BJ (cell line): ENCODE data around the gene ME1. TPM values are rescaled to one million over a fixed set of nuclear protein-coding genes. Genes with fewer than 3 reads are reported as not detected.
A peak's percentile ranks its signal among the peaks of the same experiment; 100 is the strongest.

Experiments used
- CTCF ChIA-PET: fragments of 350-600 bp; formaldehyde crosslinking; extraction: SDS; loops from one replicate; lab custom pipeline; 2021; ENCODE audit warnings: antibody characterized with exemption, inconsistent platforms; lab: Yijun Ruan, JAX
- POLR2A ChIA-PET: fragments of 300-600 bp; sonication (Branson Sonifier 250); formaldehyde crosslinking; extraction: SDS; loops from one replicate; lab custom pipeline; 2021; ENCODE audit warnings: antibody characterized with exemption; lab: Charles Lee
- DNase-seq: peaks from one replicate; pipeline ENCODE4 v3.0.0-alpha.2; 2011; ENCODE audit warnings: low read depth
- H3K27me3 ChIP-seq: 2 replicates; pipeline ENCODE4 v1.6.0; 2011; ENCODE audit warnings: low read length; ENCODE audit not compliant: control insufficient read depth, insufficient read depth
- H3K36me3 ChIP-seq: 2 replicates; pipeline ENCODE4 v1.5.1; 2011; ENCODE audit warnings: low read length; ENCODE audit not compliant: control insufficient read depth, insufficient read depth
- H3K4me3 ChIP-seq: 2 replicates; pipeline ENCODE4 v1.5.1; 2011; ENCODE audit warnings: low read depth, mild to moderate bottlenecking, control low read depth, low read length
- polyA plus RNA-seq: library from polyadenylated mRNA; depleted of rRNA; stranded (reverse); fragments of >200 nt; gene quantifications from 2 replicates; pipeline ENCODE4 v1.2.3, GENCODE V29; 2011
- TF ChIP-seq, protein P1 (sequence below): IDR thresholded peaks from 2 replicates; pipeline ENCODE4 v1.5.1; 2011; ENCODE audit warnings: low read depth, mild to moderate bottlenecking, control low read depth, inconsistent platforms, low read length, moderate library complexity; ENCODE audit not compliant: insufficient read depth

The ME1 gene
- polyA plus RNA-seq, 1 experiment: 5.5 TPM

DNA sequence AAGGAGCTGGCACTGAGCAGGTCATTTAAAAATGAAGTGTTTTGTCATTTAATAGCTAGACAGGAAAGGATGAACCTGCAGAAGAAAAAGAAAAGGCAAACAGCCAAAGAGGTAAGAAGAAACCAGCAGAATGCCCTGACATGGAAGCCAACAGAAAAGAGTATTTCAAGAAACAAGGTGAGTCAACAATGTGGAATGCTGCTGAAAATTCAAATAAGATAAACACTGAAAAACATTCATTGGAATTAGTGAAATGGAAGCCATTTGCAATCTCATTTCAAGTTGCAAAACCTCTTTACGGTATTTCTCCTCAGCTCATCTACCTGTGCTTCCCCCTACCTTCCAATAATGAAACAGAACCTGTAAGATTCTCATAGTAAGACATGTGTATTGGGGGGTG lies 178.1 kb downstream of the ME1 start:
- DNase-seq: no peak
- Histone ChIP-seq H3K27me3 (no peaks in the 10 kb centered on the region), H3K36me3 (no peaks in the 10 kb centered on the region), H3K4me3 (no peak overlapping the region)
- ChIA-PET POLR2A (no interaction called here), CTCF (interaction anchor here (0.9 to 1.1 kb wide), 2 partner anchors 10 to 12 kb away, joined by 3 to 4 read pairs; no protein-coding TSS in a partner anchor)
- TF ChIP-seq, protein P1, sequence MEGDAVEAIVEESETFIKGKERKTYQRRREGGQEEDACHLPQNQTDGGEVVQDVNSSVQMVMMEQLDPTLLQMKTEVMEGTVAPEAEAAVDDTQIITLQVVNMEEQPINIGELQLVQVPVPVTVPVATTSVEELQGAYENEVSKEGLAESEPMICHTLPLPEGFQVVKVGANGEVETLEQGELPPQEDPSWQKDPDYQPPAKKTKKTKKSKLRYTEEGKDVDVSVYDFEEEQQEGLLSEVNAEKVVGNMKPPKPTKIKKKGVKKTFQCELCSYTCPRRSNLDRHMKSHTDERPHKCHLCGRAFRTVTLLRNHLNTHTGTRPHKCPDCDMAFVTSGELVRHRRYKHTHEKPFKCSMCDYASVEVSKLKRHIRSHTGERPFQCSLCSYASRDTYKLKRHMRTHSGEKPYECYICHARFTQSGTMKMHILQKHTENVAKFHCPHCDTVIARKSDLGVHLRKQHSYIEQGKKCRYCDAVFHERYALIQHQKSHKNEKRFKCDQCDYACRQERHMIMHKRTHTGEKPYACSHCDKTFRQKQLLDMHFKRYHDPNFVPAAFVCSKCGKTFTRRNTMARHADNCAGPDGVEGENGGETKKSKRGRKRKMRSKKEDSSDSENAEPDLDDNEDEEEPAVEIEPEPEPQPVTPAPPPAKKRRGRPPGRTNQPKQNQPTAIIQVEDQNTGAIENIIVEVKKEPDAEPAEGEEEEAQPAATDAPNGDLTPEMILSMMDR: no peak

DNA sequence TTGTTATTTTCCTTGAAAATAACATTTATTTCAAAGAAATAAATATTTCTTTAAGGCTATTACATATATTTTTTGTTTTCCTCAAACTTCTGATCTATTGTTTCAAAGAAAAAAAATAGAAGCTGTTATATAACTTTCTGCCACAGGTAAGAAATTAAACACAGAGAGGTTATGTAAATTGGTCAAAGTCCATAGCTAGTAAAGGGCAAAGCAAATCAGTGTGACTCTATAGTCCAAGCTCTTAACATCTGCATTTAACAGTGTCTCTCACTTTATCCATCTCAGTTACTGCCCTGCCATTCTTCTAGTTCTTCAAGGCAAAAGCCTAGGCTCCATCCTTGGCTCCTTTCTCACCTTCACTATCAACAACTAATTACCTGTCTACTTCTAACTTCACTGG lies 180.6 kb downstream of the ME1 start:
- TF ChIP-seq, protein P1: no peak
- DNase-seq: no peak
- Histone ChIP-seq H3K27me3 (no peaks in the 10 kb centered on the region), H3K4me3 (no peak overlapping the region), H3K36me3 (no peaks in the 10 kb centered on the region)
- CTCF ChIA-PET: interaction anchor here (1.0 kb wide), 1 partner anchor 265 kb away, joined by 3 read pairs; no protein-coding TSS in a partner anchor
- POLR2A ChIA-PET: no interaction called here

DNA sequence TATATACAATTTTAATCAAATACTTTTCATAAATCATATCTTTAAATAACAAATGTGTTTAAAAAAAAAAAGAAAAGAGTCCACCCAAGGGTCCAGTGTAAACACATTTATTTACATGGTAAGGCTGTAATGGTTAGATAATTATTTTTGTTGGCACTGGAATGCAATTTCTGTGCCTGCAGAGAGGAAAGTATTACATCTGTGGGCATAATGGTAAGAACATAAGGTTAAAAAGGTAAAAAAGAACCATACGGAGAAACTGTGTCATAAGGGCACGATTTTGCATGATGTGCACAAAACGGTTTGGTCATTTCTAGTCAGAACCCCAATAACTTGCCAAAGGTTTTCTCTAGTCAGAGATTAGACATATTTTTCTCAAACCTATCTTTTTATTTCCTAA lies 183.4 kb downstream of the ME1 start:
- DNase-seq: no peak
- Histone ChIP-seq H3K27me3 (no peaks in the 10 kb centered on the region), H3K36me3 (no peaks in the 10 kb centered on the region), H3K4me3 (no peak overlapping the region)
- TF ChIP-seq, protein P1: no peak
- ChIA-PET POLR2A (no interaction called here), CTCF (no interaction called here)

DNA sequence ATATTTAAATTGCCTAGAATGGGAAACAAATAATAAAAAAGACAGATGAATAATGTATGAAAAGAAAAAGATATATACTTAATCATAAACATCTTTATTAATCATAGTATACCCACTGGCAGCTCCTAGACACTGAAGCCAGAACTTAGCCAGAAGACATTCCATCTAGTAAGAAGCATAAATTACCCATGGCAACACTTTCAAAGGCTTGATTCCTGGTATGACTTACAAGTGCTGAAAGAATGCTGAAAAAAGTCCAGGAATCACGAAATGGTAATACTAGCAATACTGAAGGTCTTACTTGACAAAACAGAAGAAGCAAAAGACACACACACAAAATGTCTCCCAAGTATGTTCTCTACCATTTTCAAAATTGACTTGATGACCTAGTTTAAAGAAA lies 199.7 kb downstream of the ME1 start:
- DNase-seq: peak; percentile 32
- ChIA-PET POLR2A (no interaction called here), CTCF (interaction anchor here (0.6 to 3.5 kb wide), 6 partner anchors 8 to 283 kb away, joined by 3 to 18 read pairs (median 4); partner anchors contain the start of genes DOP1A, PRSS35 and UBE3D)
- no peak overlapping the region for H3K4me3 ChIP-seq
- H3K27me3 ChIP-seq: no peaks in the 10 kb centered on the region
- TF ChIP-seq, protein P1: no peak
- H3K36me3 ChIP-seq: no peaks in the 10 kb centered on the region

DNA sequence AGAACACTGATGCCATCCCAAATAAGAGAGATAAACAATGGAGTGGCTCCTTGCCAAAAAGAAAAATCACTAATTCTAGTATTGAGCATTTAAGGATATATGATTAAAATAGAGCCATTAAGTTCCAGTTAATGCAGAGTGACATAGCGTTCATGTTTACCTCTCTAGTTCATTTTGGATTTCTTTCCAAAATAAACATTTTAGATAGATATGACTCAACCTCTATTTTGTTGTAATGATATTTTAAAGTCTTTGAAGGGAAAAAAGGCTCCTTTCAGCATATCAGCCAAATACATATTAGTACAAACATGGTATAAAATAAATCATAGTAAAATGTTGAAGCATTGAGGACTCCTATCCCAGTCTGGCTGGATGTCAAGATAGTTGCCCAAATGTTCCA lies 204.3 kb downstream of the ME1 start:
- DNase-seq: no peak
- H3K36me3 ChIP-seq: no peaks in the 10 kb centered on the region
- TF ChIP-seq, protein P1: no peak
- H3K27me3 ChIP-seq: no peaks in the 10 kb centered on the region
- CTCF ChIA-PET: interaction anchor here (1.6 kb wide), 1 partner anchor 286 kb away, joined by 6 read pairs; the partner anchor contains the start of gene PRSS35
- no peak overlapping the region for H3K4me3 ChIP-seq
- POLR2A ChIA-PET: no interaction called here
